Nucleus accumbens (tissue), 56 donors: Measurements from ENCODE around the gene MRAP2.
A peak's percentile ranks its signal among the peaks of the same experiment; 100 is the strongest.
"Not testable (repeated sequence)": the region's sequence is repeated elsewhere in the genome, so short reads cannot be mapped to it uniquely, and the experiment has no call there.

ENCODE experiments used
- DNase-seq, 56 donors: peaks; one replicate each; lab custom pipeline; 2025; lab: John Stamatoyannopoulos, UW

Gene MRAP2

GRCh38 chr6:84027340-84028181, 6.0 kb upstream of the MRAP2 start:
- peak in 4 of 56 donors; percentile 1 to 17 (median 7) for DNase-seq

GRCh38 chr6:84028350-84028749, 5.2 kb upstream of the MRAP2 start:
- no peak for DNase-seq

GRCh38 chr6:84032000-84032399, 1.6 kb upstream of the MRAP2 start:
- not testable (repeated sequence) for DNase-seq

GRCh38 chr6:84035484-84035883, 1.9 kb downstream of the MRAP2 start:
- DNase-seq: no peak

GRCh38 chr6:84037425-84038089, 4.0 kb downstream of the MRAP2 start:
- no peak for DNase-seq

GRCh38 chr6:84042603-84043002, 9.0 kb downstream of the MRAP2 start:
- DNase-seq: no peak

- no peak for DNase-seq
Measured at GRCh38 chr6:84043555-84043954, 10.0 kb downstream of the MRAP2 start.

- no peak for DNase-seq
Measured at GRCh38 chr6:84046755-84047154, 13.2 kb downstream of the MRAP2 start.

- DNase-seq: no peak
Measured at GRCh38 chr6:84048588-84048987, 15.0 kb downstream of the MRAP2 start.

GRCh38 chr6:84050408-84050807, 16.8 kb downstream of the MRAP2 start:
- peak in 1 of 56 donors; percentile 5 for DNase-seq

- peak in 13 of 56 donors; percentile 6 to 43 (median 17) for DNase-seq
Measured at GRCh38 chr6:84052204-84052882, 18.8 kb downstream of the MRAP2 start.

GRCh38 chr6:84052883-84053241, 19.3 kb downstream of the MRAP2 start:
- no peak for DNase-seq

GRCh38 chr6:84055647-84056046, 22.1 kb downstream of the MRAP2 start:
- DNase-seq: no peak

GRCh38 chr6:84057908-84058307, 24.3 kb downstream of the MRAP2 start:
- DNase-seq: no peak

- no peak for DNase-seq
Measured at GRCh38 chr6:84059082-84059481, 25.5 kb downstream of the MRAP2 start.

- DNase-seq: no peak
Measured at GRCh38 chr6:84061174-84061573, 27.6 kb downstream of the MRAP2 start.

- no peak for DNase-seq
Measured at GRCh38 chr6:84061613-84062398, 28.2 kb downstream of the MRAP2 start.

- no peak for DNase-seq
Measured at GRCh38 chr6:84062519-84063154, 29.1 kb downstream of the MRAP2 start.

- no peak for DNase-seq
Measured at GRCh38 chr6:84065693-84066290, 32.2 kb downstream of the MRAP2 start.

GRCh38 chr6:84066536-84066935, 33.0 kb downstream of the MRAP2 start:
- DNase-seq: no peak
